ENCODE data around the gene SZRD1. TPM values are rescaled to one million over a fixed set of nuclear protein-coding genes. Genes with fewer than 3 reads are reported as not detected.

The SZRD1 gene
- total and polyA plus RNA-seq, 2 donors (not counting 1 experiment from before 2014, with no cell fraction given), result 92.4 to 110 TPM

- H3K4me1 ChIP-seq (ENCODE audit: control insufficient read depth in 2 of 2, insufficient read depth in 2 of 2, low read length in 2 of 2), result peaks cover 1 to 15% of the 10 kb centered on the region in 2 donors
- H3K9me3 ChIP-seq (ENCODE audit: control extremely low read depth in 1 of 3, control insufficient read depth in 2 of 3, insufficient read depth in 1 of 3, low read length in 2 of 3), result no peaks in the 10 kb centered on the region
- intact Hi-C loops (cut with micrococcal nuclease), result loop anchor here (10.0 kb wide), 1 partner anchor 923 kb away; the partner anchor contains the start of genes CASP9 and DNAJC16
- no peak overlapping the region for H3K9ac ChIP-seq (ENCODE audit: low read length)
- H4K20me1 ChIP-seq (ENCODE audit: control insufficient read depth, insufficient read depth, low read length, poor library complexity, severe bottlenecking), result peaks cover 76% of the 10 kb centered on the region
- H3K4me3 ChIP-seq (ENCODE audit: control extremely low read depth in 1 of 5, extremely low read depth in 1 of 5, insufficient read depth in 1 of 5, low read depth in 2 of 5, low read length in 4 of 5), result no peak overlapping the region
- no peak overlapping the region for H2AFZ ChIP-seq (ENCODE audit: insufficient read depth, low read depth, low read length, poor library complexity, severe bottlenecking)
- CTCF ChIA-PET, result no interaction called here
- H3K27ac ChIP-seq (ENCODE audit: low read length in 2 of 2), result no peak overlapping the region
- peaks cover 5 to 84% of the 10 kb centered on the region in 2 experiments for H3K36me3 ChIP-seq (replicated peaks in 1 of 2; ENCODE audit: control extremely low read depth in 1 of 2, control insufficient read depth in 1 of 2, extremely low read depth in 1 of 2, insufficient read depth in 2 of 2, low read length in 1 of 2)
- peaks cover 26% of the 10 kb centered on the region for H3K4me1 Mint-ChIP-seq
- no peak for ATAC-seq (ENCODE audit: low read depth)
- no peaks in the 10 kb centered on the region for H3K27me3 ChIP-seq (replicated peaks in 1 of 4; ENCODE audit: control extremely low read depth in 1 of 4, control insufficient read depth in 3 of 4, insufficient read depth in 4 of 4, low read length in 3 of 4)
- H3K4me3 Mint-ChIP-seq, result no peak overlapping the region
- no peaks in the 10 kb centered on the region for H3K9me3 Mint-ChIP-seq (ENCODE audit: insufficient read depth)
- DNase-seq, result no peak
- no peaks in the 10 kb centered on the region for H3K27me3 Mint-ChIP-seq
- H3K27ac Mint-ChIP-seq, result no peak overlapping the region
- 100% methylated on average over 9 of the region's 9 CpGs for WGBS (ENCODE audit: insufficient coverage)
- TF ChIP-seq CTCF (IDR thresholded peaks at IDR 0.05) (no peak), EZH2 (IDR thresholded peaks at IDR 0.05; ENCODE audit: borderline replicate concordance, insufficient read depth, low read depth, low read length, poor library complexity, severe bottlenecking) (no peak)
- peaks cover 90% of the 10 kb centered on the region for H3K79me2 ChIP-seq (ENCODE audit: control insufficient read depth, insufficient read depth, low read length)
- H3K4me2 ChIP-seq (replicated peaks; ENCODE audit: low read depth, low read length, poor library complexity, severe bottlenecking), result no peak overlapping the region
- POLR2A ChIA-PET, result no interaction called here
These were observed 80.6 kb downstream of the SZRD1 start for GRCh38 chr1:16447641-16448040.

Other genes starting within 250 kb of the SZRD1 start
- gene EPHA2, start 211.2 kb upstream of the SZRD1 start, total RNA-seq, result 0.12 and 0.46 TPM in 2 replicates
- 0.06 TPM in 1 of 2 replicates, not detected in the other for gene EPHA2, start 211.2 kb upstream of the SZRD1 start, polyA plus RNA-seq
- 13.9 and 14.5 TPM in 2 replicates for gene ARHGEF19, start 154.6 kb upstream of the SZRD1 start, total RNA-seq
- 15.3 and 20.9 TPM in 2 replicates for gene ARHGEF19, start 154.6 kb upstream of the SZRD1 start, polyA plus RNA-seq
- gene CPLANE2, start 130.1 kb upstream of the SZRD1 start, total RNA-seq, result 11.1 and 14.3 TPM in 2 replicates
- 5.7 and 6.3 TPM in 2 replicates for gene CPLANE2, start 130.1 kb upstream of the SZRD1 start, polyA plus RNA-seq
- gene FBXO42, start 14.8 kb upstream of the SZRD1 start, total RNA-seq, result 25.4 and 33.1 TPM in 2 replicates
- 14.2 and 17.2 TPM in 2 replicates for gene FBXO42, start 14.8 kb upstream of the SZRD1 start, polyA plus RNA-seq
- not detected in 2 replicates for gene SPATA21, start 70.2 kb downstream of the SZRD1 start, total RNA-seq
- 0.01 TPM in 1 of 2 replicates, not detected in the other for gene SPATA21, start 70.2 kb downstream of the SZRD1 start, polyA plus RNA-seq
- gene NECAP2, start 73.5 kb downstream of the SZRD1 start, total RNA-seq, result 77.3 and 78.5 TPM in 2 replicates
- gene NECAP2, start 73.5 kb downstream of the SZRD1 start, polyA plus RNA-seq, result 70.4 and 81.5 TPM in 2 replicates
- 4,377 and 4,541 TPM in 2 replicates for gene RNU1-1, start 147.0 kb downstream of the SZRD1 start, total RNA-seq
- not detected in 2 replicates for gene RNU1-1, start 147.0 kb downstream of the SZRD1 start, polyA plus RNA-seq
- 64.1 and 66.3 TPM in 2 replicates for gene NBPF1, start 246.3 kb downstream of the SZRD1 start, total RNA-seq
- 10.1 and 19.1 TPM in 2 replicates for gene NBPF1, start 246.3 kb downstream of the SZRD1 start, polyA plus RNA-seq

All from B cell (primary cell).